Thoracic aorta (tissue), 2 donors: Measurements from ENCODE around the gene MYOD1. TPM values are rescaled to one million over a fixed set of nuclear protein-coding genes. Genes with fewer than 3 reads are reported as not detected.

Experiments used
- ATAC-seq: fragments of 150-250 bp; one replicate; pipeline ENCODE4 v1.8.0; 2017; ENCODE audit warnings: low read depth; ENCODE audit not compliant: insufficient number of reproducible peaks, low FRiP score
- DNase-seq: peaks from one replicate; pipeline ENCODE4 v3.0.0-alpha.2; 2020; ENCODE audit warnings: low spot score
- H3K27ac ChIP-seq, 2 donors: fragments of 200-600 bp; sonication (generic); 1 replicate in 1 of 2; 2 replicates in 1 of 2; pipeline ENCODE4 v1.5.1; 2016; ENCODE audit warnings: mild to moderate bottlenecking in 2 of 2, moderate library complexity in 2 of 2
- H3K27me3 ChIP-seq: fragments of 200-600 bp; sonication (generic); replicated peaks from 2 replicates; pipeline ENCODE4 v1.6.0; 2016; ENCODE audit warnings: mild to moderate bottlenecking; ENCODE audit not compliant: insufficient read depth
- H3K36me3 ChIP-seq: fragments of 200-600 bp; sonication (generic); one replicate; pipeline ENCODE4 v1.5.1; 2016
- H3K4me1 ChIP-seq, 2 donors: fragments of 200-600 bp; sonication (generic); 1 replicate in 1 of 2; 2 replicates in 1 of 2; pipeline versions ENCODE4 v1.5.1 to v1.6.0; 2016; ENCODE audit warnings: low read depth in 2 of 2, mild to moderate bottlenecking in 1 of 2; ENCODE audit not compliant: control insufficient read depth in 1 of 2
- H3K4me3 ChIP-seq: fragments of 200-600 bp; sonication (generic); 2 replicates; pipeline ENCODE4 v1.5.1; 2016; ENCODE audit warnings: mild to moderate bottlenecking
- H3K9me3 ChIP-seq: fragments of 200-600 bp; sonication (generic); 2 replicates; pipeline ENCODE4 v1.5.1; 2016
- total RNA-seq, 2 donors: library from RNA; depleted of rRNA; stranded (reverse); fragments of >200 nt; gene quantifications; one replicate each; pipeline versions ENCODE4 v1.1.0 to v1.2.3, GENCODE V29; 2016
- TF ChIP-seq, protein P1 (sequence below): fragments of 200-600 bp; sonication (generic); IDR thresholded peaks from one replicate; pipeline ENCODE4 v1.5.1; 2019; ENCODE audit warnings: antibody characterized with exemption

MYOD1 gene
- total RNA-seq, 2 donors from 2014 or later = not detected

DNA sequence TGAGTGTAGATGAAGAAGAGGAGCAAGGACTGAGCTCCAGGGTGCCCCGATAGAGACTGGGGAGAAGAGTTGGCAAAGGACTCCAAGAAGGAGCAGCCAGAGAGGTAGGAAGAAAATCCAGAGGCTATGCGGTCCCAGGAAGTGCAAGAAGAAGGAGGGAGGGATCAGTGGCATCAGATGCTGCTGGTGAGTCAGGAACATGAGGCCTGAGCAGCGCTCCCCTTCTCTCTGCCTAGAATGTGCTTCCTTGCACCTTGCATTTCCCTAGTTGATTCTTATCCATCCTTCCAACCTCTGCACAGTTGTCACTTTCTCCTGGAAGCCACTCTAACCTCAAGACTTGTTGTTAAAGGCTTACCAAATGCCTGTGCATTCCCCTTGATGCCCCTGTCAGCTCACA, 36.5 kb downstream of the MYOD1 start:
- ATAC-seq (no peak), DNase-seq (no peak)
- no peaks in the 10 kb centered on the region for H3K4me1 ChIP-seq
- no peak overlapping the region for H3K27ac ChIP-seq
- no peak overlapping the region for H3K4me3 ChIP-seq
- H3K36me3 ChIP-seq = no peaks in the 10 kb centered on the region
- TF ChIP-seq, protein P1, sequence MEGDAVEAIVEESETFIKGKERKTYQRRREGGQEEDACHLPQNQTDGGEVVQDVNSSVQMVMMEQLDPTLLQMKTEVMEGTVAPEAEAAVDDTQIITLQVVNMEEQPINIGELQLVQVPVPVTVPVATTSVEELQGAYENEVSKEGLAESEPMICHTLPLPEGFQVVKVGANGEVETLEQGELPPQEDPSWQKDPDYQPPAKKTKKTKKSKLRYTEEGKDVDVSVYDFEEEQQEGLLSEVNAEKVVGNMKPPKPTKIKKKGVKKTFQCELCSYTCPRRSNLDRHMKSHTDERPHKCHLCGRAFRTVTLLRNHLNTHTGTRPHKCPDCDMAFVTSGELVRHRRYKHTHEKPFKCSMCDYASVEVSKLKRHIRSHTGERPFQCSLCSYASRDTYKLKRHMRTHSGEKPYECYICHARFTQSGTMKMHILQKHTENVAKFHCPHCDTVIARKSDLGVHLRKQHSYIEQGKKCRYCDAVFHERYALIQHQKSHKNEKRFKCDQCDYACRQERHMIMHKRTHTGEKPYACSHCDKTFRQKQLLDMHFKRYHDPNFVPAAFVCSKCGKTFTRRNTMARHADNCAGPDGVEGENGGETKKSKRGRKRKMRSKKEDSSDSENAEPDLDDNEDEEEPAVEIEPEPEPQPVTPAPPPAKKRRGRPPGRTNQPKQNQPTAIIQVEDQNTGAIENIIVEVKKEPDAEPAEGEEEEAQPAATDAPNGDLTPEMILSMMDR = no peak
- H3K9me3 ChIP-seq = no peaks in the 10 kb centered on the region
- H3K27me3 ChIP-seq = no peaks in the 10 kb centered on the region

DNA sequence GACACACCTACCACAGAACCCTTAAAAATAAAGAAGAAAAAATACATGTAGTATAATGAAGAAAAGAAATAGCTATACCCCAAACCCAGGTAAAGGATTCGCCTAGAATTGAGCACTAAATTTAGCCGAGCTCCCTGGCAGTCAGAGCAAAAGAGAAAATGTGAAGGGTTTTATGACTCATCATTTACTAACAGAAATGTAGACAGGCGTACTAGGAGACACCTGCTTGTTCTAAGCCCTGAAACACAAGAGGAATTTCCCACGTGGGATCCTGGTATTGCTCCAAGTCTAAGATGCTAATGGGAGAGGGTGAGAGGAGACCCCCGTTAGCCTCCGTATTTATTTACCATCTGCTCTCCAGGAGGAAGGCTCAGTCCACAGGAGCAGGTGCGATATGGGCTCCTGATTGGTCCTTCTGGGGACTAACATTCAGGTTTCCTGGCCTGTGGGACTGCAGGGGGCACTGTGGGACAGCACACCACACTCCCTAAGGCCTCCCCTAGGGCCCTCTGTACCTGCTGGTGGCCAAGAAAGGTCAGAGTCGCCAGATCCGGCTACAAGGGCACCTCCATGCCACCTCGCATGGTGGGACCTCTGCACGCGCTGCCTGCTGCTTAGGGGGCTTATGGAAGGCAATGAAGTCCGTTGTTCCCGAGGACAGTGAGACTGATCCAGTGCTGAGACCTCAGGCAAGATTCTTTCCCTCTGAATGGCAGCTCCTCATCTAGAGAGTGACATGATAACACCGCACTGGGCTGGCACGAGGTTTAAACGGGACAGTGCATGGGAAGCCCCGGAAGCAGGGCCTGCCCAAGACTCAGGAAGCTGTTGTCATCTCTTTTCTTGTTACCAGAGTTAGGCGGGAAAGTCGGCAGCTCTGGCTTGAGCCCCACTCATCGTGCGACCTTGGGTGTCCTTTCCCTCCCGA, 41.0 kb downstream of the MYOD1 start:
- Histone ChIP-seq H3K36me3 (no peaks in the 10 kb centered on the region), H3K27me3 (no peaks in the 10 kb centered on the region), H3K4me3 (no peak overlapping the region), H3K9me3 (no peaks in the 10 kb centered on the region), H3K4me1 (no peaks in the 10 kb centered on the region), H3K27ac (no peak overlapping the region)
- TF ChIP-seq, protein P1 = peak; percentile 25
- DNase-seq (no peak), ATAC-seq (no peak)

DNA sequence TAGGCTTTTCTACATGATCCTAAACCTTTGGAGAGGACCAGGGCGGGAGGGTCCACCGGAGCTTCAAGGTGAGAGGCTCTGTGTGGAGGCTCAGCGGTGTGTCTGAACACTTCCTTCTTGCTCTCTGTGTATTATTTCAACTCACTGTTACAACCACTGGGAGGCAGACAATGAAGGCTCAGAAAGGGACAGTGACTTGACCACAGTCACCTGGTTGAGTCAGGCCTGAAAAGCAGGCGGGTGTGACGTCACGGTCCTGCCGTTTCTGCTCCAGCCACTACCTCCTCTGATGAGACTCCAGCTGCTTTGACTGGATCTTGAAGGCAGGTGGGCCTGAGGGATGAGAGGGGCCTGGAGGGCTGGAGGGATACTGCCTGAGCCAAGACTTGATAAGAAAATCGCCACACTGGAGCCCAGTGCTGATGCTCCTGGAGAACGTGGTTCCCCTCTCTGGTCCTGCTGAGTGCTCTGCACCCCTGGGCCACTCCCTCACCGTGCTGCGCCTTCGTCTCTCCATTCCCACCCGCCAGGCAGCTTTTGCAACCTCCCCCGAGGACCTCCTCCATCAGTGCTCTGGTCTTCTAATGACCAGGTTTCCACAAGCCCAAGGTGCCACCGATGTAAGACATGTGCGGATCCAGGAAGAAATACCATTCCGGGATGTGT, 43.1 kb downstream of the MYOD1 start:
- no peaks in the 10 kb centered on the region for H3K36me3 ChIP-seq
- H3K27me3 ChIP-seq = no peaks in the 10 kb centered on the region
- no peaks in the 10 kb centered on the region for H3K4me1 ChIP-seq
- TF ChIP-seq, protein P1 = no peak
- H3K9me3 ChIP-seq = no peaks in the 10 kb centered on the region
- no peak for DNase-seq
- no peak for ATAC-seq
- no peak overlapping the region for H3K4me3 ChIP-seq
- H3K27ac ChIP-seq = no peak overlapping the region

DNA sequence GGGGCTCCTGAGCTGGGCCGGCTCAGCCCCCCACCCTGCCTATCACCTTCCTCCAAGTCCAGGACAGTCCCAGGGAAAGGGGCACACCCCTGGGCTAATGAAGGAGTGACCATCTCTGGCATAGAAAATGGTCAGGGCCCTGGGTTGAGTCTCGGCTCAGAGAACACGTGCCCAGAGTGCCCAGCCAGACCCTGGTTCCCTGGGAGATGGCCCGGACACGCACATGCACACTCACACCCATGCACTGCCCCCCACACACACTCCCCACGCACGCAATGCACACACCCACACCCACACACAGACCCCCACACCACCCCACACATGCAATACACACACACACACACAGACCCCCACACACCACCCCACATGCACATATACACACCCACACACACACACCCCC, 43.9 kb downstream of the MYOD1 start:
- no peak for DNase-seq
- H3K36me3 ChIP-seq = no peaks in the 10 kb centered on the region

DNA sequence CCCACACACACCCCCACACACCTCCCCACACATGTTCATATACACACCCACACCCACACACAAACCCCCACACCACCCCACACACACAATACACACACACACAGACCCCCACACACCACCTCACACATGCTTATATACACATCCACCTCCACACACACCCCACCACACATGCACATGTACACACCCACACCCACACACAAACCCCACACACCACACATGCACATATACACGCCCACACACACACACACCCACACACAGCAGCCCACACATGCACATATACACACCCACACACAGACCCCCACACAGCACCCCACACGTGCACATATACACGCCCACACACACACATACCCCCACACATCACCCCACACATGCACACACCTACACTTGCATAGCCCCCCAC, 44.3 kb downstream of the MYOD1 start:
- Histone ChIP-seq H3K4me3 (no peak overlapping the region), H3K9me3 (no peaks in the 10 kb centered on the region), H3K27ac (no peak overlapping the region), H3K27me3 (no peaks in the 10 kb centered on the region), H3K4me1 (no peaks in the 10 kb centered on the region), H3K36me3 (no peaks in the 10 kb centered on the region)
- no peak for ATAC-seq
- TF ChIP-seq, protein P1 = no peak
- DNase-seq = no peak

More for the DNA sequence above, 43.9 kb downstream of the MYOD1 start:
- TF ChIP-seq, protein P1 = no peak
- no peaks in the 10 kb centered on the region for H3K9me3 ChIP-seq
- H3K4me3 ChIP-seq = no peak overlapping the region
- H3K27me3 ChIP-seq = no peaks in the 10 kb centered on the region
- no peak for ATAC-seq
- H3K4me1 ChIP-seq = no peaks in the 10 kb centered on the region
- H3K27ac ChIP-seq = no peak overlapping the region
